NCI-H1092 treated with DMSO at 0.1 percent for 48 hours (cell line): ENCODE measurements around the gene PRMT1.

Experiments
- DNase-seq: peaks from one replicate; lab custom pipeline; 2025; lab: John Stamatoyannopoulos, UW

Gene PRMT1

GRCh38 chr19:49688531-49689132, 11.6 kb downstream of the PRMT1 start:
- DNase-seq = no peak

GRCh38 chr19:49689133-49690078, 12.3 kb downstream of the PRMT1 start, which contains the start of gene ADM5:
Gene ADM5, plus strand, starts transcription at chr19:49689594. Its CDS starts 244 bp downstream, at chr19:49689838.
- DNase-seq = peak; percentile 39

- peak; percentile 53 for DNase-seq
Observed at GRCh38 chr19:49690079-49690655, 13.1 kb downstream of the PRMT1 start.

GRCh38 chr19:49690656-49691242, 13.7 kb downstream of the PRMT1 start, which contains the start of gene CPT1C:
Gene CPT1C, plus strand, starts transcription at chr19:49691116. Its CDS starts 1,137 bp downstream, at chr19:49692253.
- peak; percentile 89 for DNase-seq

GRCh38 chr19:49691243-49692146, 14.4 kb downstream of the PRMT1 start:
- DNase-seq = peak; percentile 60

GRCh38 chr19:49692147-49692506, 15.1 kb downstream of the PRMT1 start:
- DNase-seq = no peak

GRCh38 chr19:49696115-49696514, 19.0 kb downstream of the PRMT1 start:
- no peak for DNase-seq

- no peak for DNase-seq
Observed at GRCh38 chr19:49696865-49697264, 19.8 kb downstream of the PRMT1 start.

- DNase-seq = no peak
Observed at GRCh38 chr19:49699364-49699763, 22.3 kb downstream of the PRMT1 start.

GRCh38 chr19:49700563-49700962, 23.5 kb downstream of the PRMT1 start:
- DNase-seq = no peak

GRCh38 chr19:49701271-49701786, 24.3 kb downstream of the PRMT1 start:
- DNase-seq = no peak

- no peak for DNase-seq
Observed at GRCh38 chr19:49704888-49705642, 28.0 kb downstream of the PRMT1 start.

- no peak for DNase-seq
Observed at GRCh38 chr19:49705919-49706318, 28.8 kb downstream of the PRMT1 start.

- DNase-seq = no peak
Observed at GRCh38 chr19:49710372-49710951, 33.4 kb downstream of the PRMT1 start.

- DNase-seq = no peak
Observed at GRCh38 chr19:49712397-49712859, 35.4 kb downstream of the PRMT1 start.

- no peak for DNase-seq
Observed at GRCh38 chr19:49713236-49713845, 36.3 kb downstream of the PRMT1 start.

- DNase-seq = no peak
Observed at GRCh38 chr19:49716154-49716553, 39.1 kb downstream of the PRMT1 start.

- no peak for DNase-seq
Observed at GRCh38 chr19:49718511-49718910, 41.4 kb downstream of the PRMT1 start.

- DNase-seq = no peak
Observed at GRCh38 chr19:49718991-49719390, 41.9 kb downstream of the PRMT1 start.
